K562 treated with DMSO at 1 percent for 4 hours (cell line): Measurements from ENCODE around the gene IRX2. TPM values are rescaled to one million over a fixed set of nuclear protein-coding genes. Genes with fewer than 3 reads are reported as not detected.

Experiments used
- total RNA-seq: library from RNA; unstranded; fragments of 300-600 nt; gene quantifications from 2 replicates; pipeline ENCODE4 v1.2.3, GENCODE V29; 2022; ENCODE audit not compliant: insufficient read depth

IRX2 gene
- total RNA-seq, result not detected in 2 replicates

GRCh38 chr5:2751592-2752021 is at the start of gene IRX2:
IRX2 (minus strand) TSS chr5:2751677; CDS start chr5:2751413, 264 bp downstream.

